Mucosa of rectum (tissue), 2 donors: Measurements from ENCODE around the gene HNRNPR.
"Not testable (repeated sequence)": the region's sequence is repeated elsewhere in the genome, so short reads cannot be mapped to it uniquely, and the experiment has no call there.

Experiments
- H3K27ac ChIP-seq, 2 donors: one replicate each; pipeline ENCODE4 v1.7.0; 2013; ENCODE audit warnings: inconsistent platforms in 2 of 2, low read depth in 2 of 2, low read length in 2 of 2
- H3K27me3 ChIP-seq, 2 donors: one replicate each; pipeline ENCODE4 v1.7.0; 2013; ENCODE audit warnings: low read length in 2 of 2; ENCODE audit not compliant: control insufficient read depth in 2 of 2, insufficient read depth in 2 of 2
- H3K36me3 ChIP-seq, 2 donors: one replicate each; pipeline ENCODE4 v1.7.0; 2013; ENCODE audit warnings: low read length in 2 of 2; ENCODE audit not compliant: control insufficient read depth in 2 of 2, insufficient read depth in 2 of 2
- H3K4me1 ChIP-seq, 2 donors: one replicate each; pipeline ENCODE4 v1.7.0; 2013; ENCODE audit warnings: low read length in 2 of 2, mild to moderate bottlenecking in 1 of 2; ENCODE audit not compliant: control insufficient read depth in 2 of 2, insufficient read depth in 2 of 2
- H3K4me3 ChIP-seq, 2 donors: one replicate each; pipeline ENCODE4 v1.7.0; 2013; ENCODE audit warnings: low read length in 2 of 2
- H3K9ac ChIP-seq, 2 donors: one replicate each; pipeline ENCODE4 v1.7.0; 2013; ENCODE audit warnings: low read length in 2 of 2, low read depth in 1 of 2, mild to moderate bottlenecking in 1 of 2
- H3K9me3 ChIP-seq, 2 donors: one replicate each; pipeline ENCODE4 v1.7.0; 2013; ENCODE audit warnings: low read length in 2 of 2; ENCODE audit not compliant: control insufficient read depth in 2 of 2
- donor health status: healthy.
- donor health status: Normal muscosa, but diverticular disease.

HNRNPR gene

GRCh38 chr1:23330846-23331245 lies 13.2 kb downstream of the HNRNPR start:
- H3K9me3 ChIP-seq, result no peaks in the 10 kb centered on the region
- no peak overlapping the region for H3K27ac ChIP-seq
- H3K27me3 ChIP-seq, result no peaks in the 10 kb centered on the region
- peaks cover 61 to 62% of the 10 kb centered on the region in 2 donors for H3K36me3 ChIP-seq
- H3K4me1 ChIP-seq, result no peaks in the 10 kb centered on the region
- no peak overlapping the region for H3K4me3 ChIP-seq
- no peak overlapping the region for H3K9ac ChIP-seq

- Histone ChIP-seq H3K9me3 (no peaks in the 10 kb centered on the region), H3K4me3 (no peak overlapping the region), H3K36me3 (peaks cover 44 to 48% of the 10 kb centered on the region in 2 donors), H3K9ac (no peak overlapping the region), H3K27ac (no peak overlapping the region), H3K4me1 (peaks cover 0 to 3% of the 10 kb centered on the region in 2 donors), H3K27me3 (no peaks in the 10 kb centered on the region)
These were observed 18.7 kb downstream of the HNRNPR start for GRCh38 chr1:23325393-23325792.

GRCh38 chr1:23322770-23323169 lies 21.3 kb downstream of the HNRNPR start:
- Histone ChIP-seq H3K36me3 (peaks cover 51 to 56% of the 10 kb centered on the region in 2 donors), H3K9ac (no peak overlapping the region), H3K4me1 (peaks cover 0 to 3% of the 10 kb centered on the region in 2 donors), H3K27ac (no peak overlapping the region), H3K4me3 (no peak overlapping the region), H3K9me3 (no peaks in the 10 kb centered on the region), H3K27me3 (no peaks in the 10 kb centered on the region)

- not testable (repeated sequence) for H3K4me1 ChIP-seq, H3K4me3 ChIP-seq, H3K9ac ChIP-seq, H3K27me3 ChIP-seq, H3K27ac ChIP-seq, H3K9me3 ChIP-seq
- peaks cover 34 to 38% of the 10 kb centered on the region in 2 donors for H3K36me3 ChIP-seq
These were observed 33.8 kb downstream of the HNRNPR start for GRCh38 chr1:23310280-23310679.

- Histone ChIP-seq H3K27ac (no peak overlapping the region), H3K4me1 (peaks cover 0 to 2% of the 10 kb centered on the region in 2 donors), H3K36me3 (peaks cover 11 to 13% of the 10 kb centered on the region in 2 donors), H3K9ac (no peak overlapping the region), H3K9me3 (no peaks in the 10 kb centered on the region), H3K27me3 (no peaks in the 10 kb centered on the region), H3K4me3 (no peak overlapping the region)
These were observed 39.9 kb downstream of the HNRNPR start for GRCh38 chr1:23304140-23304620.

GRCh38 chr1:23303524-23303923 lies 40.6 kb downstream of the HNRNPR start:
- Histone ChIP-seq H3K27me3 (no peaks in the 10 kb centered on the region), H3K4me1 (peaks cover 0 to 2% of the 10 kb centered on the region in 2 donors), H3K27ac (no peak overlapping the region), H3K36me3 (peaks cover 11 to 13% of the 10 kb centered on the region in 2 donors), H3K9me3 (no peaks in the 10 kb centered on the region), H3K9ac (no peak overlapping the region), H3K4me3 (no peak overlapping the region)

GRCh38 chr1:23296931-23297330 lies 47.2 kb downstream of the HNRNPR start:
- Histone ChIP-seq H3K4me1 (no peaks in the 10 kb centered on the region), H3K4me3 (no peak overlapping the region), H3K9me3 (no peaks in the 10 kb centered on the region), H3K27ac (no peak overlapping the region), H3K9ac (no peak overlapping the region), H3K36me3 (peaks cover 0 to 14% of the 10 kb centered on the region in 2 donors), H3K27me3 (no peaks in the 10 kb centered on the region)

GRCh38 chr1:23291706-23292105 lies 52.4 kb downstream of the HNRNPR start:
- no peaks in the 10 kb centered on the region for H3K27me3 ChIP-seq
- no peak overlapping the region for H3K27ac ChIP-seq
- H3K4me3 ChIP-seq, result no peak overlapping the region
- H3K36me3 ChIP-seq, result peaks cover 9 to 13% of the 10 kb centered on the region in 2 donors
- H3K4me1 ChIP-seq, result no peaks in the 10 kb centered on the region
- no peaks in the 10 kb centered on the region for H3K9me3 ChIP-seq
- H3K9ac ChIP-seq, result no peak overlapping the region

- Histone ChIP-seq H3K4me1 (no peaks in the 10 kb centered on the region), H3K4me3 (no peak overlapping the region), H3K9me3 (no peaks in the 10 kb centered on the region), H3K36me3 (peaks cover 9 to 14% of the 10 kb centered on the region in 2 donors), H3K9ac (no peak overlapping the region), H3K27me3 (no peaks in the 10 kb centered on the region), H3K27ac (no peak overlapping the region)
These were observed 53.1 kb downstream of the HNRNPR start for GRCh38 chr1:23290836-23291565.

- Histone ChIP-seq H3K4me1 (peaks cover 0 to 6% of the 10 kb centered on the region in 2 donors), H3K27me3 (no peaks in the 10 kb centered on the region), H3K27ac (no peak overlapping the region), H3K9ac (no peak overlapping the region), H3K36me3 (peaks cover 8 to 9% of the 10 kb centered on the region in 2 donors), H3K4me3 (no peak overlapping the region), H3K9me3 (no peaks in the 10 kb centered on the region)
These were observed 55.4 kb downstream of the HNRNPR start for GRCh38 chr1:23288671-23289070.
